ENCODE data around the gene IFI16.

IFI16 gene

DNA sequence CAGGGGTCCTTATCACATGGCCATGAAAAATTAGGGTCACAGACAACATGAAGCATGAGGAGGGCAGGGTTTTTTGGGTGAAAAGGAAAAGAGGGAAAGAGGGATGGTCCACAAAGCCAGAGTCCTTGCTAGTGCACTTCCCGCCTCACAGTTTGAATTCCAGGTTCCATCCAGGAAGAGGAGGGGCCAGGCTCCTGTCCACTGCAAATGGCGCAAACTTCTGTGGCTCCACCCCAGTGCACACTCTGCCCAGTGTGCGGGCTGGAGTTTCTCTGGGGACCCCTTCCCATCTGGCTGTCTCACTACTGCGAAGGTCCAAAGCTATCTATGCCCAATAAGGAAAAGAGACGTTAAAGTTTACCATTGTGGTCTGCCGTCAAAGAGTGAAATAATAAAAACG lies 49.0 kb downstream of the IFI16 start:
- no peak for DNase-seq (ENCODE audit: low spot score)

DNA sequence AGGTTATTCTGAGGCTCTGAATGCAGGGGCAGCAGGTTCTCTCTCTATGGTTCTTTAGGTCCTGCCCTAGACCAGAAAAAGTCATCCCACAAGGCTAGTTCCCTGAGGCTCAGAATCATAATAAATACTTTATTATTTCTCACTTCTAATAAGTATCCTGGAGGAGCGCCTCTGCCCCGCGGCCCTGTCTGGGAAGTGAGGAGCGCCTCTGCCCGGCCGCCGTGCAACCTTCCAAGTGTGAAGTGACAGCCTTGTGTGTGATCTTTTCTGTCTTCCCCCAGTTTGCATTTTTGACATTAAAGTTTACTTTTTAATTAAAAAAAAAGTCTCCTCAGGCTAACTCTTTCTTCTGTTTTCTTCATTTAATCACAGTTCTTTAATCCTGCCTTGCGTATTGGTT lies 55.4 kb downstream of the IFI16 start:
- DNase-seq (ENCODE audit: low spot score) = no peak

DNA sequence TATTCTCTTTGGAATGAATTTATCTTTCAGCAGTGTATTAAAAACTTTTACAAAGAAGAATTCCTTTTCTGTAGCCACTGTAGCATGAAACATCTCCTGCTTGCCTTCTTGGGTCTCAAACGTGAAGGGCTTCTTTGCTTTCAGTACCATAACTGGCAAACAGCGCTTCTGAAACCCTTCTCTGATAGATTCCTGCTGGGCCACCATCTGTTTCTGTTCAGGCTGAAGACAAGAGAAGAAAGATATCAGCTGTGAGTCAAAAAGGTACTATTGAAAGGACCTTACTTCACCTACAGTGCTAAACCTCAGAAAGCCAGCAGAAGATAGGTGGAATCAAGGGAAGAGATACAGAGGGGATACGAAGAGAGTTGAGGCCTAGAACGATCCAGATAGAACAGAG lies 56.4 kb downstream of the IFI16 start:
- no peak for DNase-seq (ENCODE audit: low spot score)

DNA sequence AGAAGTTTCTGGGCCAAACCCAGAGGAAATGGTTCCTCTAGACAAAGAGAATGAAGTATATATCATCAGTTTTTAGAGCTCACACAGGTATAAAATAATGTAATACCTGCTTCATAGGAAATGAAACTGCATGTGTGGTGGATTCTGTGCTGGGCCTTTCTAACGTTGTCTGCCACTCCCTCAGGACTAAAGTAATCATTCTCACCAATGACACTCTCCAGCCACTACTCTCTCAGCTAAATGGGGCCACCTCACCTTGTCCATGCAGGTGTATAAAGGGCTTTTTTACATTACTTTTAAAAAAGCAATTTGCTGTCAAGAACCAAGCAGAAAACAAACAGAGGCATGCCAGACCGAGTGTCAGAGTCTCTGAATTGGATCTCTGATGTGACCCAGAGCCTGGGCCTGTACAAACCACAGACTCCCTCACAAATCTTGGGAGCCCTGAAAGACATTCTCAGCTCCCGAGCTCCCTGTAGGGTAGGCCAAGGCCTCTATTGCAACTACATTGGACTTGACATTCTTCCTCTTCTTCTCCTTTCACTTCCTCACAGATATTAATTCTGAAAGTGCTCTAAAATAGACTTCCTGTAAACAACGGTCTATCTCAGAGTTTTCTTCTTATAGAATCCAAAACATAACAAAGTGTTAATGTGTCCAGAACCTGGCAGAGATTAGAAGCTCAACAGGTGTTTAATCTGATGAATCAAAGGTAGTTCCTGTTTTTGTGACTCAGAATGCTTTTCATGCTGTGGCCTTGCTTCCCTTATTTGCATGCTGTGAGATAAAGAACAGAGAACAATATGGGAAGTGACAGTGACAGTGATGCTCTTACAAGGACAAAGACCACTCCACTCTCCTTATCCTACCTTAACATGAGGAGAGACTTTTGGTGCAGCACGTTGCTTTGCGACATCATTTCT lies 58.3 kb downstream of the IFI16 start:
- DNase-seq (ENCODE audit: low spot score) = peak; percentile 15

DNA sequence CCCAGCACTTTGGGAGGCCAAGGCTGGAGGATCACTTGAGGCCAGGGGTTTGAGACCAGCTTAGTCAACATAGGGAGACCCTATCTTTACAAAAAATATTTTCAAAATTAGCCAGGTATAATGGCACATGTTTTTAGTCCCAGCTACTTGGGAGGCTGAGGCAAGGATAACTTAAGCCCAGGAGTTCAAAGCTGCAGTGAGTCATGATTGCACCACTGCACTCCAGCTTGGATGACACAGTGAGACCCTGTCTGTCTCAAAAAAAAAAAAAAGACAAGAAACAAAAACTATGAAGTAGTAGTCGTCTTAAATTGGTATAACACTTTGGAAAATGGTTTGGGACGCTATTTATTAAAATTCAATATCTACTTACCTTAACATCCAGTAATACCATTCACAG lies 59.2 kb downstream of the IFI16 start:
- no peak for DNase-seq (ENCODE audit: low spot score)

DNA sequence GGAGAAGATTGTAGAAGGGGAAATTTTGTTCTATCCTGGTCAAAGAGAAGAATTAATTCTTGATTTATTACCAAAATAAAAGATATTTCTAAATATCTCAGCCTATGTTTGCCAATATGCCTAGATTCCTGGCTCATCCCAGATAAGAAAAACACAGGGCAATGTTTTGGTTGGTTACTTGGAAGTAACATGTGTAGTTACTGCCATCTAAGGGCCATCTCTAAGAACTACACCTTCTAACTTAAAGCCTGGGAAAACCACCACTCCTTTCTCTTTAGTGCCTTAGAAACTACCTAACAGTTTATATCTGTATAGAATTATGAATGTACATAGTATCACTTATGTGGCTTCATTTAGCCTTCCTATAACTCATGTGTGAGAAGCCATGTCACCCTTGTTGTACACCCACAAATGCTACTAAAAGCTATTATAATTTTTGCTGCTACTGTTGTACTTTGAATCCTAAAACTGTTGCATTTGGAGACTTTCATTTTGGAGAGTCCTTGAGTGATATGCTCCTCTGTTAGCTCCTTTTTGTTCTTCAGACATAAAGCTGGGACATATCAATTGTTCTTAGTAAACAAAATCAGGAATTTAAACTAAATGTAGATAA lies 62.4 kb downstream of the IFI16 start:
- DNase-seq (ENCODE audit: low spot score) = peak; percentile 35

DNA sequence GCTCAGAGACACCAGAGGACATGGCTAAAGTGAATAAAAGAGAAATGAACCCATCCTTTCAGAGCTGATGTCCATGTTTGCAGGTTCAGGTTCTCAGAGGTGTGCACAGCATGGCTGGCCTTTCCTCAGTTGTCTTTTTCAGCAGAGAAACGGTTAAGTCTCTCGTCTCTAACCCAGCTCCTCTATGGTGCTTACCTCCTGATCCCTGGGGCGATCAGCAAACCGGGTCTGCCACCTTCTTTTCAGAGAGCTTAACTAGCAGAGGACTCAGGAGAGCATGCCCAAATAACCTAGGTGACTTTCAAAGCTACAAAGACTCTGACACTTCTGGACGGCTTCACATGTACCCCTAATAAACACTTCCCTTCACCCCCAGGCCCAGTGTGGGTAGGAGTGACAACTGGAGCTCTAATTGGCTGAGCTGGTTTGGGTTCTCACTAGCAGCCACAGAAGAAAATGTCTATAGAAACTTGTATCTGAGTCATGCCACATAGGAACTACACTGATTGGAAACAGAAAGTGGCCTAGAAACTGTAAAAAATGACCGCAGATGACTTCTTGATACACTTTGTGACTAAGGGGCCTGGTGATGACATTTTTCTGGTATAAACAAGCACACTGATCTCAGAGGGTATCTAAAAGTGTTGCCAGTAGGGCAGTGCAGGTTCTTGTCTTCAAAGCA lies 66.9 kb downstream of the IFI16 start, which contains the start of gene AIM2:
Gene AIM2, minus strand, starts transcription at position 329 of the 682 bp plus-strand sequence. CDS start 3,267 bp downstream, outside the sequence.
- DNase-seq (ENCODE audit: low spot score) = no peak

DNA sequence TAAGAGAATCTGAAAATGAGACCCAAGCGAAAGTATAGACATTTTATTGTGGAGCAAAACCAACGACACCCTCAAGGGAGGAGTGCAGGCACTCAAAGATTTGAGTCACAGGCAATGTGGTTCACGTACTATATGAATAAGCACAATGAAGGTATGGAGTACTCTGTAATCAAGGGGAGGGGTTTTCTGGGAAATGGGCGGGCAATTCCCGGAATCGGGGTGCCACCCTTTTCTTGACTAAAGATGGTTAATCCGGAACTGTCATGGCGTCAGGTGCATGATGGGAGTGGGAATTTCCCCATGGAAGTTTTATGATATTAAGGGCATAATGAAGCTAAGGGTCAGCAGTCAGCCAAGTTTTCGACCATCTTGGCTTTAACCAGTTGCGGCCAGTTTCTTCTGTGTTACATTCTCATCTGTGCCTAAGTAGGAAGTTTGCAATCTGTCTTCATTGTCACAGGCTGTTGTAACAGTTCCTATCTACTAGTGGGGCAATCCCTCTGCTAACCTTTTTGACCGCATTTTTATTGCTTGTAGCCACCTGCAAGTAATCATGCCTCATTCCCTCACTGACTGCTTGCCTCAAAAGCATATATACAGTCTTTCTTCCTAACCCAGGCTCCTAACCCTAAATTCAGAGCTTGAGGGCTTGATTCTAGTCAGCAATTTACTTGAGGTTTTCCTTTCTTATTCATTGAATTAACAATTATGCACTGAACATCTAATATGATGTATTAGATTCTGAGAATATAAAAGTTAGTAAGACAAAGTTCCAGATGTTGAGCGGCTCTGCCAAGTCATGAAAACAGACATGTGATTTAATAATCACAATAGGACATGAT lies 67.6 kb downstream of the IFI16 start:
- no peak for DNase-seq (ENCODE audit: low spot score)

DNA sequence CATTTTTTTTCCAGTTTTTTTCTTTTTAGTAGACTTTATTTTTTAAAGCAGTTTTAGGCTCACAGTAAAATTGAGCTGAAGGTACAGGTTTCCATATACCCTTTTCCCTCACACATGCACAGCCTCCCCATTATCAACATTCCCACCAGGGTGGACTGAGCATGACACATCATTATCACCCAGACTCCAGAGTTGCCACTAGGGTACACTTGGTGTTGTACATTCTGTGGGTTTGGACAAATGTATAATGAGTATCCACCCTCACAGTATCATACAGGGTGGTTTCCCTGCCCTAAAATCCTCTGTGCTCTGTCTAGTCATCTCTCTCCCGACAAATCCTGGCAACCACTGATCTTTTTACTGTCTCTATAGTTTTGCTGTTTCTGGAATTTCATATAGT lies 69.8 kb downstream of the IFI16 start:
- no peak for DNase-seq (ENCODE audit: low spot score)

DNA sequence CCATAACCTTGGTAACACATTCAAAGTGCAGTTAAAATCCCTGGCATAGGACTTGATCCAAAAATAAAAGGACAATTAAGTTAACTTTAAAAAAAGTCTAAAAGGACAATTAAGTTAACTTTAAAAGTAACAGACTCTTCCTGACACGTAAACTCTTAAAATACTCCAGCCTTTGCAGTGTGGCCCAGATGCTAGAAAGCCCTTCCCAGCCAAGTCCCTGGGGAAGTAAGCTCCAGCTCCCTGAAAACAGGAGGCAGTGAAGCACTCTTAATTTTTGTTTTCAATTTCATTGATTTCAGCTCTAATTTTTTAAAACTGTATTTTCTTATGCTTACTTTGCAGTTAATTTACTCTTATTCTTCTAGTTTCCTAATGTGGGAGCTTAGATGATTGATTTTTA lies 71.9 kb downstream of the IFI16 start:
- DNase-seq (ENCODE audit: low spot score) = no peak

DNA sequence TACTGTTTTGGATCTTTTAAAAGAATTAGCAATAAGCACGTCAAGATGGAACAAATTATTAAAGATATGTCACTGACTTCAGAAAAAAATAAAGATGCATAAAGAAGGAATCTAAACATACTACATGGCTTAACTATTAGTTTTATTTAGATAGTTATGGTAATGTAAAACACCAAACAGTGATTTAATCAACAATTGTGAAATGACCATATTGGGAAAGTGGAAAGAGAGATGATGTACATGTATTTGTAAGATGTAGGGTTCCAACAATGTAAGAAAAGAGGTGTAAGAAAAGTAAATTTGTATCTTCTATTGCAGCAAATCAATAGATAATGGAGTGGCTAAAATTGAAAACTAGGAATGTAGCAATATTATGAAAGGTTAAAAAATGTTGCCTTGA lies 73.3 kb downstream of the IFI16 start:
- DNase-seq (ENCODE audit: low spot score) = no peak

DNA sequence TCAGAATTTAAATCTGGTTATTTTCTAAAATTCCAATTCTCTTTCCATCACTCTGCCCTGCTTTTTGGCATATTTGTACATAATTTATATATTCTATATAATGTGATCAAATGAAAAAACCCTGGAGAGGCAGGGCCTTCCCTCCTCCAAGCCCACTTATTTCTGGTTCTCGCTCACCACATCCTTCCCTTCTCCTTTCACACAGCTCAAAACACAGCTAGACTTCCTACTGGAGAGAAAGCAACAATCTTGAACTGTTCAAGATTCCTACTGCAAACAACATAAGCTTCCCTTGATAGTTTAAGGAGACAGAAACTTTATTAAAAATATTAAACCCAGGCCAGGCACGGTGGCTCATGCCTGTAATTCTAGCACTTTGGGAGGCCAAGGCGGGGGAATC lies 74.4 kb downstream of the IFI16 start:
- DNase-seq (ENCODE audit: low spot score) = no peak

DNA sequence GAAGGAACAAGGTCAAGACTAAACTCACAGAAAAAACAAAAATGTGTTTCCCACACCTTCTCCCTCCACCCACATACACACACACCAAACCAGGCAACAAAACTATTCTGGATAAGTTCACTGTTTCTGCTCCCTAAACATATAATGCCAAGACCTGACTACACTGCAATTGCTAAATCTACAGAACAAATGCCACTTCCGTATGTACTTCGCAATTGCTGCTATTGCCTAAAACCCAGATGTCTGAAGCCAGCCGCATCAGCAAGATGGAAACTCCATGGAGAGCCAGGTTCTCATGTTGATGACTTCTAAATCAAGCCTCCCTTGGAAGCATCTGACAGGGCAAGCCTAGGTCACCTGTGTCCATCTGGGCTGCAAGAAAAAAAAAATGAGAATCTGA lies 75.2 kb downstream of the IFI16 start:
- no peak for DNase-seq (ENCODE audit: low spot score)

DNA sequence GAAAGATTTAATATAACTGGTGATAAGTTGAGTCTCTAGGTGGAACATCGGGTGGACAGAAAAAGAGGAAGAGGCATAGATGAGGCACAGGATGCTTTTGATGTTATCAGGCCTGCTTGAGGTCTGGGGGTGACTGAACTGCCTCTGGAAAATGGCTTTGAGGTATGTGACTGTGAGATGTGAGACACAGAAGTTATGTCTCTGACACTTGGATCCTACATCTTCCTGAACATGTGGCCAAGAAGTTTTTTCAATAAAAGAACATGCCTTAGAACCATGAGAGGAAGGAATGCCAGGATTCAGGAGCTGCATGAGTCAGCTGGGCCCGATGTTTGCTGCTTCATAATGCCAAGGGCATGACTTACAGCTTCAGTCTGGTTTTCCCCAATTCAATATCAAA lies 78.3 kb downstream of the IFI16 start:
- no peak for DNase-seq (ENCODE audit: low spot score)

DNA sequence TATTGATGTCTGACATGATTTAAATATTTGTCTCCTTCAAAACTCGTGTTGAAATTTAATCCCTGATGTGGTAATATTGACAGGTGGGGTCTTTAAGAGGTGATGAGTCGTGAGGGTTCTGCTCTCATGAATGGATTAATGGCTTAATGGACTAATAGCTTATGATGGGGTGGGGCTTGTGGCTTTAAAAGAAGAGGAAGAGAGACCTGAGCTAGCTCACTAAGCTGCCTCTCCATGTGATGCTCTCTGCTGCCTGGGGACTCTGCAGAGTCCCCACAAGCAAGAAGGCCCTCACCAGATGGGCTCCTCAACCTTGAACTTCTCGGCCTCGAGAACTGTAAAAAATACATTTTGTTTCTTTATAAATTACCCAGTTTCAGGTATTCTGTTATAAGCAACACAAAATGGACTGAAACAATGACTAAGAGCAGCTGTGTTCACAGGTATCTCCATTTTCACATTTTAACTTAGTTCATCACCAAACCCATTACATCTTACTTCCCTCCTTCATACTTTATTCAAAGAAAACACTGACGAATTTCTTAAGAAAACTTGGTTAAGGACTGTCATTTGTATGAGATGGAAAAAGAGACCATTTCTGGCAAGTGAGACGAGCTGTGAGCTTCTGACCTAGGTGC lies 79.0 kb downstream of the IFI16 start:
- DNase-seq (ENCODE audit: low spot score) = no peak

DNA sequence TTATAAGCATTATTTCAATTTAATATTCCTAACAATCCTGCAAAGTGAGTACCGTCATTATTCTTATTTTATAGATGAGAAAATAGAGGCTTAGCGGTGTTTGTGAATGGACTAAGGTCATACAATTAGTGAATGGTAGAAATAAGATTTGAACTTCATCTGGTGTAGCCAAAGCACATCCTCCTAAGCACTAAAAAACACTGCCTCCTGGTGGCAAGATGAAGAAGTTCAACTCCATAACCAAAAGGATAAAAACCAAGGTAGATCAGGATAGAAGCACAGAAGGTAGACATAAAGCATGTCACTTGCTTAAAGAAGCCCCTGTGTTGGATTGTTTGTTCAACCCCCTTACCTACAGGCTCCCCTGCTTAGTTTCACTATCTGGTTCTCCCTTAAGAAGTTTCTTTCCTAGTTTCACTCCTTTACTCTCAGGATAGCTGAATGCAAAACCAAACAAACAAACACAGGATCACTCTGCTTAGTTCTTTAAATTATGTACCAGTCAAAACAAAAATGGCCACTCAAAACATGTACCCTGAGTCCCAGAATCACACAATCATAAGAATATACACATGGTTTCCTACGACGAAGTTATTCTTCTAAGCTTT lies 79.6 kb downstream of the IFI16 start:
- DNase-seq (ENCODE audit: low spot score) = no peak

DNA sequence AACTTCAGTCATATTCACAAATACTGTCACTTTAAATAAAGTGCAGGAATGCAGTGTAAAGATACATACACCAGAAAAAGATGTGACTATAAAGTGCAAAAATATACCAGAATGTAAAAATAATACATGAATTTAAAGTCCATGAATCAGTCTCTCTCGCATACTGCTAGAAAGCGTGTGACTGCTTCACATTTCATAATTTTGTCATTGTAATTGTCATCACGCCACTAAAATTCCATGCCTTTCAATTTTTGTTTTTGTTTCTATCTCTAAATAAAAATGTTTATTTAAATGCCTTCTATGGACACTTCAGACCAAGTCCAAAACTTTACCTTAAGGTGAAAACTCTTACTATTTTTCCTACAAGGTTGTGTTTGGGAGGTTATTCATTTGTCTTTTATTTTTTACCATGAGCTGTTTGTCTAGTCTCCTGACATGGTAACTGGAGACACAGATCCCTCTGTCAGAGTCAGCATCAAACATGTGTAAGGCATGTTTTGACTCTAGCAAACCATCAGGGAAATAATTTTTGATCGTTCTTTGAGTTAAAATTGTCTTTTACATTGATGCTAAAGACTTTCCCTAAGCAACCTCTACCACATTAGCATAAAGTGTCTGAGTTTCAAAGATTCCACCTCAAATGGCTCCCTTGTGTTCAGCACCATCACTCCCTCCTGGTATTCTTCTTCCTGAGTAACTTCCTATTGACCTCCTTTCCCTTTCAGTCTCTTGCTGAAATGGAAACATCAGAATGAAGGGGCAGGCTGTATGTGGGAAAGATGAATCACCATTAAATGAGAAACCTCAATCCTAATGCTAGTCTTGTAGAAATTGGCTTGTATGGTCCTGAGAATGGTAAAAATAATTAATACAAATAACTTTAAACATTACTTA lies 80.8 kb downstream of the IFI16 start:
- DNase-seq (ENCODE audit: low spot score) = no peak

DNA sequence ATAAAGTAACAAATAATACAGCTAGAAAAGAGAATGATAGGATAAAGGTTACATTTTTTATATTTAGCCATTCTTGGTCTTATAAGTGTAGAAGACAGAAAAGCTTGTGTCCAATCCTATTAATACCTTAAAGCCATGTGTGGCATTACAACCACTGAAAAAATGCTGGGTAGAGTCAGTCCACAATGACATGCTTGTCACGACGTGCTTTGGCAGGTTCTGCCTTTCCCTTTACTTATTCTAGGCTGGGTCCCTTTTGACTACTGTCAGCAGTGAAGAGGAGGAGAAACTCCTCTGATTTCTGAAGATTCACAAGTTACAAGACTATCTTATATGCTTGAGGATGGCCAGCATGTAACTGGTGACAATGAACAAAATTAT lies 81.5 kb downstream of the IFI16 start:
- DNase-seq (ENCODE audit: low spot score) = no peak

DNA sequence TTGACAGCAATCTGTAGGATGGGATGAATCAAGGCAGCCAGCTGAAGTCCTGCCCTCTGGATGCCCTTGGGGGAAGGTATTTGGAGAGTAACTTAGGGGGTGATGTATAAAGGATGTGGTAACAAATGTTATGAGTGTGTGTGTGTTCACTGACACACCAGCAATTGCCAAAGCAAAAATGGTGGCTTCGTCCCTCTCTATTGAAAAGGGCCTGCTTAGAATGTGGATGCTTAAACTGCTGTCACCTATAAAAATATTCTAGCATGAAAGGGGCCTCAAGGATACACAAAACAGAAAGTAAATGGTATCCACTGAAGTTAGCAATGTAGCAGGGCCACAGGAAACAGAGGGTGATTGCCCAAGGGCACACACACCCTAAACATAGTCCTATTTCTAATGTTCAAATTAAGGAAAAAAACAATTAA lies 81.9 kb downstream of the IFI16 start:
- no peak for DNase-seq (ENCODE audit: low spot score)

Data from putamen (tissue), 1 donor.